NCI-H345 treated with DMSO at 0.1 percent for 48 hours (cell line): ENCODE results near the gene NFE2L3.

Experiments
- DNase-seq: peaks from one replicate; lab custom pipeline; 2025; ENCODE audit not compliant: unreplicated experiment; lab: John Stamatoyannopoulos, UW

The NFE2L3 gene

DNA sequence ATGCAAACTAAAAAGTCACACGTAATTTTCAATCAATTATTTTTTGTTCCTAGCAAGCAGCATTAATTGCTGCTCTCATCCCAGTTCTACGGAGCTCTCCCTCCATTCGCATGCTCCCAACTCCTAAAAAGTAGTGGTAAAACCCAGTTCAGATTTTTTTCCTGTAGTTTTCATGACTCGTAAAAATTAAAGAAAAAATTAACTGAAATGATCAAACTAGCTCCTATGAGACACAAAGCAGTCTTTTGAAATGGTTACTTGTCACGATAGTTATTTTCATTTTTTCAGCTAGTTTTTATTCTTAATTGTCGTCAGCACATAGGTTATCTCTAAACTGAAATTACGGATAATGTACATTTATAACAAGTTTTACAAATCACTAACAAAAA is 46.8 kb downstream of the NFE2L3 start:
- DNase-seq: no peak

DNA sequence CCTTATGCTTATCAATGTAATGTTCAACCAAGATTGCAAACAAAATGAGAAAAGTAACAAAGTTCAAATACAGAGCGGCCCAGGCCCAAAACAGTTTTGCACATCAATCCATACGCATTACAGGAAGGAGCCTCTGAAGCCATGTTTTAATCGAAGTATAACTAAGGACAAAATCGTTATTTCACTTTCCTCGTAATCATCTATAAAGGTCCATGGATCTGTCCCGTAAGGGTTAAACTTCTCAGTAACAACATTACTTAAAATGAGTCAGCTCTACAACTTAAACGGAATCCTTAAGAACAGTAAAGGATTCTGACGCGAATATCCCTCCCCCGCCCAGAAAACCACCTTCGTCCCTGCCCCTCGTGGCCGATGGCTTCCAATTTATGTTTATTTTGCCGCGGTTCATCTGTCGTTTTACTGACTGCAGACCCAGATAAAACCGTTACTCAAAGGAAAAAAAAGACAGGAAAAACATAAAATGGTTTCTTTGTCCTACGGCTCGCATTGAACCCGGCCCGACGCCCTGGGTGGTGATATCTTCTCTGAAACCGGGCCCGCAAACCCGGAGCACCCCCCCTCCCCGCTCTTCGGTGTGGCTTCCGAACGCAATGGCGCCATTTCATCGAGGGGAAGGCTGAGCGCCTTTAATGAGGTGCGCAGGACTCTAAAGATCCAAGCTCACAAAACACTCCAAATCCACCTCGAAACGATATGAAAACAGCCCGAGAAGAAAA is 47.5 kb downstream of the NFE2L3 start:
- no peak for DNase-seq

DNA sequence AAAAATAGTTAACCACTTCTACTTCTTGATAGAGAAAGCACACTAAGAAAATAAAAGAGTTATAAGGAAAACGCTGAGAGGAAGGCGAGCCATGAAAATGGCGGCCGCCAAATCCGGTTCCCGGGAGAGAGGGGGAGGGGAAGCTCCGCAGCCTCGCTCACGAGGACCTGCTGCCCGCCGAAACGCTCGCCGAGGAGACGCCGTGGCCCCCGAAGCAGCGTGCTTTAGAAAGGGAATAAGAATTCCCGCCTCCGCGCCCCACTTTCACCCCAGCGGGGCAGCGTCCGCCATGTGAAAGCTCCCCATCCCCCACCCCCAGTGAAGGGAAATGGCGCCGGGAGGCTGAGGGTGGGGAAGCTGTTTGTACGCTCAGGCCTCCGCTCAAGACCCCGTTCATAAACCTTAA is 48.0 kb downstream of the NFE2L3 start:
- DNase-seq: peak; percentile 55

DNA sequence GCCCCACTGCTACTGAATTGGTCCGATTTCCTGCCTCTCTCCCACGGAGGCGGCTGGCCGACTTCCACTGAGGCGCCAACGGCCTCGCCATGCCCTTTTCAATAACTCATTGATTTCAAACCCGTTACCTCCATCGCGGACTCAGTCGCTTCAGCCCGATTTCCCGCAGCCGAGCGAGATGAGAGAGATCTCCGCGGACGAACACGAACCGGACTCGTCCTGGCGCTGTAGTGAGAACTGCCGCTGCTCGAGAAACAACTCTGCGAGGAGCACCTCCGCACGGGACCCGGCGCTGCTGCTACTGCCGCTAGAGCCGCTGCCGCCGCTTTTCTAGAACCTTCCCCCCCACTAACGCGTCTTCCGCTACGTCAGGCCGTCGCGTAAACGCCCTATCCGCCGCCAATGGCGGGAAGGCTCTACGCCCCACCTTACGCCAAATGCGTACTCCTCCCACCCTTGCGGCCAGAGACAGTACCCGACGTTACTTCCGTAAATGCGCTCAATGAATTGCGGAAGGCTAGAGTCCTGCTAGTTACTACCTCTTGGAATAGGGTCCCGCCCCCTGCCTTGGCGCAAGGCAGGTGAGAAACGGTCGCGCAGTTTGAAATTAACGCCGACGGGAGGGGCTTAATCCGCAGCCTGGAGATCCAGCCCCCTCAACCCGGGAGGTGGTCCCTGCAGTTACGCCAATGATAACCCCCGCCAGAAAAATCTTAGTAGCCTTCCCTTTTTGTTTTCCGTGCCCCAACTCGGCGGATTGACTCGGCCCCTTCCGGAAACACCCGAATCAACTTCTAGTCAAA is 48.6 kb downstream of the NFE2L3 start, which contains the start of gene HNRNPA2B1:
Gene HNRNPA2B1, minus strand, starts transcription at position 303 of the 803 bp plus-strand sequence. Its CDS starts 169 bp downstream, at position 134.
- peak; percentile 96 for DNase-seq

DNA sequence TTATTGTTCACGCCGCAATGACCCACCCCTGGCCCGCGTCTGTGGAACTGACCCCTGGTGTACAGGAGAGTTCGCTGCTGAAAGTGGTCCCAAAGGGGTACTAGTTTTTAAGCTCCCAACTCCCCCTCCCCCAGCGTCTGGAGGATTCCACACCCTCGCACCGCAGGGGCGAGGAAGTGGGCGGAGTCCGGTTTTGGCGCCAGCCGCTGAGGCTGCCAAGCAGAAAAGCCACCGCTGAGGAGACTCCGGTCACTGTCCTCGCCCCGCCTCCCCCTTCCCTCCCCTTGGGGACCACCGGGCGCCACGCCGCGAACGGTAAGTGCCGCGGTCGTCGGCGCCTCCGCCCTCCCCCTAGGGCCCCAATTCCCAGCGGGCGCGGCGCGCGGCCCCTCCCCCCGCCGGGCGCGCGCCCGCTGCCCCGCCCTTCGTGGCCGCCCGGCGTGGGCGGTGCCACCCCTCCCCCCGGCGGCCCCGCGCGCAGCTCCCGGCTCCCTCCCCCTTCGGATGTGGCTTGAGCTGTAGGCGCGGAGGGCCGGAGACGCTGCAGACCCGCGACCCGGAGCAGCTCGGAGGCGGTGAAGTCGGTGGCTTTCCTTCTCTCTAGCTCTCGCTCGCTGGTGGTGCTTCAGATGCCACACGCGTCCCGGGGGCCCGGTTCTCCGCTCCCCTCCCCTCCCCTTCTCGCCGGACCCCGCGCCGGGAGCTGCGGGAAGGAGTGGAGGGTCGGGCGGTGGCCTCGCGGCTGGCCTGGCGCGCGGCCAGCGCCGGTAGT is 49.4 kb downstream of the NFE2L3 start, which contains the start of gene CBX3:
Gene CBX3, plus strand, starts transcription at position 499 of the 772 bp plus-strand sequence. CDS start 1,254 bp downstream, outside the sequence.
- peak; percentile 92 for DNase-seq

DNA sequence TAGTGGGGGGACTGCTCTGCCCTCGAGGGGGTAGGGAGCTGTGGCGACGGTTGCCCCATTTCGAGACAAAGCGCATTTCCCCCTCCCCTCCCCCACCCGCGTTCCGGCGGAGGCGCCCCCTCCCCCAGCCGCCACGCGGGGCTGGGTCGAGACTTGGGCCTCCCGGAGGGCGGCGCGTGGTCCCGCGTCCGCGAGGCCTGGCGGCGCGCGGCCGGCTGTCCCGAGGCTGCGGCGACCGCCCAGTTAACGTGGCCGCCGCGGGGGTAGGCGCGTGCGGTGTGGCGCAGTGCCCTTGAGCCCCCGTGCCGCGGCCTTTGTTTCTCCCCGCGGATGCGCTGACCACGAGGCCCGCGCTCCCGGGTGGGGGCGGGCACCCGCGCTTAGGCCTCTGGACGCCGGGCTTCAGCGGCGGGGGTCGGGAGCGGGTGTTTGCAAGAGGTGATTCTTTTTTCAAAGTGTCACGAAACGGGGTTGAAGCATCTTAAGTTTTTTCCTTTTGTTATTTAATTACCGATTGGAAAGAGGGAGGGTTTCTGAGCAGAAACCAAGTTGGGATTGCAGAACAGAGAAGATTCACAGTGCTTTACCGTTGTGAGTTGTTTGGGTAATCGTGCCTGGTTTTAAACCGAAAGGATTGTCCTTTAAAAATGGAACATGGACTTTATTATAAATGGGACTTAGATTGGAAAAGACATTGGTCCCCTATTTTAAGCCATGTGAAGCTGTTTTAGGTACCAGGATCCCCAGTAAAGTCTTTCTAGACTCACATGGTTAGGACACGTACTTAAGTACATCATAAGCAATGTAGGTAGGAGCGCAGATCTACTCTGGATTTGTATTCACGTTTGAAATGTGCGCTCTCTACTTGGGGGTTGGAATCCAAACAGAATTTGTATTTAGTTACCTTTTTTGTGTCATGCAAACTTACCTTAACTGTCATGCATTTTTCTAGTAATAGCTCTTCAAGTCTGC is 50.3 kb downstream of the NFE2L3 start:
- DNase-seq: no peak

DNA sequence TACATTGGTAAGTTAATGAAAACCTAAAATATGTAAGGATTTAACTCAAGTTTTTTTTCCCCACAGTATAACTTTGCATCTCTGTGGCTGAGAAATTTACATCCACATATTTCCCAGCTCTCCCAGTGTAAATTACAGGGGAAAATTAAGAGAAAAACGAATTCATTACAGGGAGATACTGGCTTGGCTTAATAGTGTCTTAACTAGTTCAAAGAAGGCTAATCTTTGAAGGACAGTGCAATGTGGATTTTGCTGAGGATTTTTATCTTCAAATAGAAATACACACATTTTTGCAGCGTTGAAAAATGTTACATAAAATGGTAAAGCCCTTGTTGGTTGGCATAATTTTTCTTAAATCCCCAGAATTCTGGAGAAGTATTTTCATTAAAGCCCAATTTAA is 51.0 kb downstream of the NFE2L3 start:
- no peak for DNase-seq

DNA sequence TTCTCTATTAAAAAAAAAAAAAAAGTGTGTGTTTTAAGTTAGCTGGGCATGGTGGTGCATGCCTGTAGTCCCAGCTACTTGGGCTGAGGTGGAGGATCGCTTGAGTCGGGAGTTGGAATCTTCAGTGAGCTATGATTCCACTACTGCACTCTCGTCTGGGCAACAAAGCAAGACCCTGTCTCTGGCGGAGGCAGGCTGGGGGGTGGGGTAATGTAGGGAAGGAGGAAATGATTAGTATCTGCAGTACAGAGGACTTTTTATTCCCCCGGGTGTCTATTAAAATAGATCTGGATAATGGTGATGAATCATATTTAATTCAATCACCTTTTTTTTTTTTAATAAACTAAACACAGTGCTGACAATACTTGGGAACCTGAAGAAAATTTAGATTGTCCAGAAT is 56.0 kb downstream of the NFE2L3 start:
- DNase-seq: no peak

DNA sequence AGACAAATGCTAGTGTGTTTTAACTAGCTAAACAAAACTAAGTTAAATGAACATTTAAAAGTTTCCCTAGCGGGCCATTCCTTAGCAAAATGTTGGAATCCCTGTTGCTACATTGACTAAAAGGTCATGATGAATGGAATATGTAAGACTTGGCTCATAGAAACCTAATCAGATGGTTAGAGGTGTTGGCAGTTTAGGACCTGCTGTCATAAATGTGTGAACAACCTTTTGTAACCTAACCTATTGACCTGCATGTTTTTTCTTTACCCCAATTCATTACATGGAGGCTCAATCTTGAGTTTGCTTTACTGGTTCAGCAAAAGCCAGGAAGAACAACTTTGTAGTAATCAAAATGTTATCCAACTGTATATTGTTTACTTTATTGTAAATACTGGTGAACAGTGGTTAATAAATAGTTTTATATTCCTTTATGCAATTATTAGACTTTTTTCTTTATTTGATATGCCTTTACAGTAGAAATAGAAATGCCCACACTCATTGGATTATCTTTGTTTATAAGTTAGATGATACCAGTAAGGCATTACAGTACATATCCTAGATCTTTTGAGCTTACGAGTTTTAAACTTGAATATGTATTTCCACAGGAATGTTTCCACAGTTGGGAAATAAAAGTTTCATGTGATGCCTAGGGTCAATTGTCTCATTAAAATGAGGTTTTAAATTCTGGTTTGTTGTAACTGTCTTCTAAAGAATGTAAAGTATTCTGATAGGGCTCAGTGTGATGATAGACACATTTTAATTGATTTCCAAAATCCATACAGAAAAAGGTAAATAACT is 61.1 kb downstream of the NFE2L3 start:
- no peak for DNase-seq

DNA sequence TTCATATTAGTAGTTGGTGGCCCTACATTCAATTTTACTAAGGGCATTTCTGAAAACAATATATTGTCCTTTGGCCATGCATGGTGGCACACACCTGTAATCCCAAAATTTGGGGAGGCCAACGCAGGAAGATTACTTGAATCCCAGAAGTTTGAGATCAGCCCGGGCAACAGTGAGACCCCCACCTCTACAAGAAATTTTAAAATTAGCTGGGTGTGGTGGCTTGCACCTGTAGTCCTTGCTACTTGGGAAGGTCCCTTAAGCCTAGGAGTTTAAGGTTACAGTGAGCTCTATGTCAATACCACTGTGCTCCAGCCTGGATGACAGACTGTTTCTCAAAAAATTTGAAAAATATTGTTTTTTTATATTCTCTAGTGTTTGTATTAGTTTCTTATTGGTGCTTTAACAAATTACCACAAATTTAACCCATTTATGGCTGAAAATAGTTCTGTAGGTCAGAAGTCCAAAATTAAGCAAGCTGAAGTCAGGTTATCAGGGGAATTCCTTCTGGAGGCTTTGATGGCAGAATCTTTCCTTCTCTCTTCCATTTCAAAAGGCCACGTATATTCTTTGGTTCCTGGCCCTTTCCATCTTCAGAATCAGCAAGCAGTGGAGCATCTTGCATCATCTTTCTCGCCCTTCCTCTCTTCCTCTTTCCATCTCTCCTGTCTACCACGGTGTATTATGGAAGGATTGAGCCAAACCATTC is 62.0 kb downstream of the NFE2L3 start:
- no peak for DNase-seq

DNA sequence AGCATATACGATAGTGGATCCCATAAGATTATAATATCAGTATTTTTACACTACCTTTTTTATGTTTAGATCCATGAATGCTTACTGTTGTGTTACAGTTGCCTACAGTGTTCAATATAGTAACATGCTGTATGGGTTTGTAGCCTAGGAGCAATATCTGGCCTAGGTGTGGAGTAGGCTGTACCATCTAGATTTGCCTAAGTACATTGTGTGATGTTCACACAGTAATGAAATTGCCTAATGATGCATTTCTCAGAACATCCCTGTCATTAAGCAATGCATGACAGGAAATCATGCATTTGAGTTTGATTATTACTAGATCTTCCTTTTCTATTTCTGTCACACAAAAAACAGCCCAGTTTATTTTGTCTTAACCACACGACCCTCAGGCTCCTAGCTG is 64.1 kb downstream of the NFE2L3 start:
- DNase-seq: no peak

DNA sequence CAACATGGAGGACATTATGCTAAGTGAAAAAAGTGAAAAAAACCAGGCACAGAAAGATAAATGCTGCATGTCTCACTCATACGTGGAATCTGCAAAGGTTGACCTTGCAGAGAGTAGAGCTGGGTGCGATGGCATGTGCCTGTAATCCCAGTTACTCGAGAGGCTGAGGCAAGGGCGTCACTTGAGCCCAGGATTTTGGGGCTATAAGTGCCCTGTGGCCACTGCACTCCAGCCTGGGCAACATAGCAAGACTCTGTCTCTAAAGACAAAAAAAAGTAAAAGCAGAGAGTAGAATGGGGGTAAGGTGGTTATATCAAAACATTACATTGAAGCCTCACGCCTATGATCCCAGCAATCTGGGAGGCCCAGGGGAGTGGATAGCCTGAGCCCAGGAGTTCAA is 72.4 kb downstream of the NFE2L3 start:
- DNase-seq: no peak

DNA sequence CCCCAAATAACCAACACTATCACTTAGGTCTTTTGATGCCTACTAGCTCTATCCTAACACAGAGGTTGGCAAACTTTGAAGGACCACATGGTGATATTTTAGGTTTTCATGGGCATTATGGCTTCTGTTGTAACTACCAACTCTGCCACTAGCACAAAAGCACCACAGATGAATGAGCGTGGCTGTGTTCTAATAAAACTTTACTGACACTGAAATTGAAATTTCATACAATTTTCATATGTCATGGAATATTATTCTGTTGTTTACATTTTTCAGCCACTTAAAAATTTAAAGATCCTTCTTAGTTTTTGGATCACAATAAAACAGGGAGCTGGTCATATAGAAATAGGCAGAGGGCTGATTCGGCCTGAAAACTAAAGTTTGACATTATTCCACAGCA is 76.0 kb downstream of the NFE2L3 start:
- no peak for DNase-seq

DNA sequence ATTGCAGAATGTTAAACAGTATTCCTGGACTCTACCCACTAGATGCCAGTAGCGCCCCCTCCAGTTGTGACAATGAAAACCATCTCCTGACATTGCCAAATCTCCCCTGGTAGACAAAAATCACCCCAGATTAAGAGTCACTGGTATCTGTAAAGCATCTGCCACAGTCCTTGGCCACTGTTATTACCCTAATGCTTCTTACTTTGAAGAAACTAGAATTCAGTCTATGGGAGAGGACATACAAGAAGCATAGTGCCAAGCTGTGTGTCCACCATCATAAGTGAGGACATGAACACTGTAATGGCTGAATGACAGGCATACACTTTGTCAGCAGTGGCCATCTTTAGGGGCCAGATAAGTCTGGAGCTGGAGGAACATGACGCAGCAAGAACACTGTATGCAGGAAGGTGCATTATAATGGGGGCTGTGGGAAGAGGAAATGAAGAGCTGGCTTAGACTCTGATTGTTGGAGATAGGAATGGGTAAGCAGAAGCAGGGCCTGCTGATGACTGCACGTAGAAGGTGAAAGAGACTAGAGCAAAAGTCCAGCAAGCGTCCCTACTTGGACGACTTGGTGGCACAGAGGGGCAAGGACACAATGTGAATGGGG is 82.0 kb downstream of the NFE2L3 start:
- DNase-seq: no peak
